ENCODE measurements around the gene EFNB1.

Gene EFNB1

DNA sequence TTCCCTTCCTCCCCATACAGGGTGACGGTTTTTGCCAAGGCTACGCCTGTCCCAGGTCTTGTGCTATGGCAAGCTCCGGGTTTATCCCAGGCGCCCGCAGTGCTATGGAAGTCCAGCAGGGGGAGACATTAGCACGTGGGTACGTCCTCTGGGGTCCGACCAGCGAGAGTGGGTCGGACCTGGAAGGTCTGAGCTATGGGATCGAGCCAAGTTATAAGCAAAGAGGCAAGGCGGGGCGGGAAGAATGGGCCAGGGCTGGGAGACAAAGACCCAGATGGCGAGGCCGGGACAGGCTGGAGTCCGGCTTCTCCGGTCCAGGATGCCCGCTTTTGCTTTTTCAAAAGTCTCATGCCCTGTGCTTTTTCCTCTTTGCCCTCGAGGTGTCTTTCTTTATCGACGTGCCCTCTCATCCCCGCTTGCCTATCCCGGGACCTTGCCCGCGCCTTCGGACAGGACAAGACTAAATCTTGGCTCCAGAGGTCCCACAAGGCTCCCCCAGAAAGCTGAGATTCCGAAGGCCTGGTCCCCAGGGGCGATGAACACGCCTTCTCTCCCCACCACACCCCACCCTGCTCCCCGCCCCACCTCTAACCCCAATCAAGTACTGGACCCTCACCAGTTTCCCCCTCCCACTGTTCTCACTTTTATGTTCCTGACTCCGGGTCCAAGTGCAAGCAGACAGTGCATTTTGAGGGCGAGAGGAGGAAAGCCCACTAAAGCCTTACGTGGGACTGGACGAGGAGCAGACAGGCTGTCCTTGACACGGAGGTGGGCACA lies 785 bp upstream of the EFNB1 start:
- DNase-seq: peak; percentile 50

DNA sequence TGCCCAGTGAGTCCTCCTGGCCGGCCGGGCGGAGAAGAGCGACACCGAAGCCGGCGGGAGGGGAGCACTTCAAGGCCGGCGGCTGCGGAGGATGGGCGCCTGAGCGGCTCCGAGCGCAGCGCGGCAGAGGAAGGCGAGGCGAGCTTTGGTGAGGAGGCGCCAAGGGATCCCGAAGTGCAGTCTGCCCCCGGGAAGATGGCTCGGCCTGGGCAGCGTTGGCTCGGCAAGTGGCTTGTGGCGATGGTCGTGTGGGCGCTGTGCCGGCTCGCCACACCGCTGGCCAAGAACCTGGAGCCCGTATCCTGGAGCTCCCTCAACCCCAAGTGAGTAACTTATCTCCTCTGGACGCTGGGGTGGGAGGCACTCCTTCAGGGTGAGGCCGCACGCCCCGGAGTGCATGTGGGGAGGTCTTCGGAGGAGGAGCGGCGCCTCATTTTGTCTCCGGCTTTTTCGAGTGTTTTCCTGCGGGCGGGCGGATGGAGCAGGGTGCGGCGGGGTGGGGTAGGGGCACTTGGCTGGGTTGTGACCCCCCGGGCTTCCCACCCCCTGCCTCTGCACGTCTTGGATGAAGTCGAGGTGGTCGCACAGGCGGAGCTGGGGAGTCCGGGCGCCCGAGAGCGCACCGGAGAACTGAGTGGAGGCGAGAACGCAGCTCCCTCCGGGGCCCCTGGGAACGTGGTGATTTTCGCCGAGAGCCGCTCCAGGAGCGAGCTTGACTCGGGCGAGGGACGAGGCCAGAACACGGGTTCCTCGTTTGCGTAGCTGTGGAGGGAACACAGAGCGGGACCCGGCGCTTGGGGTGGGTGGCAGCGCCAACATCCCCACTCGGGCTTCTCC lies 979 bp downstream of the EFNB1 start:
- peak; percentile 10 for DNase-seq

DNA sequence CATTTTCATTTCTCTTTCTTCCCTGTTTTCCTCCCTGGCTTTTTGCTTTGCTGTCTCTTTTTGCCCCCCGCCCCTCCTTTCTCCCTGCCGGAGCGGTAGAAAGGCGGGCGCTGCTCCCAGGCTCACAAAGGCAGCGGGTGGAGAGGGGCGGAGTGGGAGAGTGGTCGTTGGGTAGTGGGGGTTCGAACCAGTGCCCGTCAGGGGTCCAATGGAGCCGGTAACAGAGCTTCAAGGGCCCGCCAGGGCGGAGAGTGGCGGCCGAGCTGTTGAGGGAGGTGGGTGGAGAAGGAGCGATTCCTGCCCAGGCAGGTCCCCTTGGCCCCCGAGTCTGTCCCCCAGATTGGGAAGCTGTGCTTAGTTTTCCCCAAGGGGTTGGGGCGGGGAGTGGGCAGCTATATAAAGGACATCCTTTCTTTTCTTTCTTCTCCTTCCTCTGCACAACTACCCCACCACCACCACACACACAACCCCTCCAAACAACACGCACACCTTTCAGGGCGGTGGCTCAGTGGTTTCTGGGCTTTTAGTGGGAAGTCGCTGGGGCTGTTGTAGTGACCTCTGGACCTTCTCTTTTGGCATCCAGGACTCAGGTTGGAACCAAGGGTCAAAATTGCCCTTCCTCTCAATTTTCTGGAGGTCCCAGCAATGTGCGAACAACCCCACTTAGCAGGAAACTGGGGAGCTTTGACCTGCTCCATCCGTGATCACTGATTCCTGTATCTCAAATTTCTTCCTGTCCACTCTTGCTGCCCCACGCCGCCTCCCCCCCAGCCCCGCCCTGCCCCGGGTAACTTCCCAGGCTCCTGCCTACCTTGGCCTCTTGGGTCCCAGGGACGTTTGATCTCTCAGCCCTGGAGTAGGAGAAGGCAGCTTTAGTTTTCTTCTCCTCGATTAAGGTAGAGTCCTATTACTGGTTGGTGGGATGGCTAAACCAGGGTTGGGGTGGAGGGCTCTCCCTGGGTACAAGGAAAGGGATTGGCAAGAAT lies 1.9 kb downstream of the EFNB1 start:
- DNase-seq: no peak

DNA sequence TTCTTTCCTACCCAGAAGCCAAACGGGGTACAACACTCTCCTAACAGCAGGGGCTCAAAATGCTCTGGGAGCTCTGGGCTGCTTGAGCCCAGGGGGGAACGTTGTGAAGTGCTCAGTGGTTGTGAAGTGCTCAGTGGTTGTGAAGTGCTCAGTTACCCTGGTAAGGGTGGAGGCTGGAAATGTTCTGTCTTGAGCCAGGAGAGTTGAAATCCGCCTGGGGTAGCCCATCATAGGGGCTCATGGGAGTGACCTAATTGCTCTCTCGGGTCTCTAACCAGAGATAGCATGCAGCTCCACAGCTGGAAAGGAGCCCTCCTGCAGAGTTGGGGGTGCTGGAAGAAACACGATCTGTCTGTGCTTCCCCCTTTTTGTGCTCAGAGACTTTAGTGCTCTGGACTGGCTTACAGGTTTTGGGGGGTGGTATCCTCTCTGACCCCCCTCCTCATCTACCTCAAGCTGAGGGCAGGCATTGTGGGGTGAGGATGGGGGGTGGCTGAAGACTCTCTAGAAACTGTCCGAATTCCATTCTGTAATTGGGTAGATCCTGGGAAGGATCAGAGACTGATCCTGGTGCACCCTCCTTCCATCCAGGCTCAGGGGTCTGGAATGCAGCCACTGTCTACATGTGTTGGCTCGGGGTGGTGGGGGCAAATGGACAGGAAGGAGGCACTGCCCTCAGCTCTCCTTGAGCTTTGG lies 2.7 kb downstream of the EFNB1 start:
- DNase-seq: no peak

DNA sequence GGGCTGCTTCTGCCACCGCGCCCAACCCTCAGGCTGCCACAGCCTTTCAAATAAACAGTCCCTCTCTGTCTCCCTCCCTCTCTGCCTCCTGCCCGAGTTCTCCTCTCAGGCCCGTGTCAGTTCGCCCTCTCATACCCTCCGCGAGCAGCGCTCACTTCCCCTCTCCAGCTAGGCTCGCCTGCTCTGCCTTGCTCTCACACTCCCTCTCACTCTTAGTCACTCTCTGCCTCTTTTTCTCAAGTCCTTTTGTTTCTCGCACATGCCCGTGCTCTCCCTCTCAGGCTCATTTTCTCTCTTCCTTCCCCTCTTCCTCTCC lies 3.2 kb downstream of the EFNB1 start:
- peak; percentile 19 for DNase-seq

DNA sequence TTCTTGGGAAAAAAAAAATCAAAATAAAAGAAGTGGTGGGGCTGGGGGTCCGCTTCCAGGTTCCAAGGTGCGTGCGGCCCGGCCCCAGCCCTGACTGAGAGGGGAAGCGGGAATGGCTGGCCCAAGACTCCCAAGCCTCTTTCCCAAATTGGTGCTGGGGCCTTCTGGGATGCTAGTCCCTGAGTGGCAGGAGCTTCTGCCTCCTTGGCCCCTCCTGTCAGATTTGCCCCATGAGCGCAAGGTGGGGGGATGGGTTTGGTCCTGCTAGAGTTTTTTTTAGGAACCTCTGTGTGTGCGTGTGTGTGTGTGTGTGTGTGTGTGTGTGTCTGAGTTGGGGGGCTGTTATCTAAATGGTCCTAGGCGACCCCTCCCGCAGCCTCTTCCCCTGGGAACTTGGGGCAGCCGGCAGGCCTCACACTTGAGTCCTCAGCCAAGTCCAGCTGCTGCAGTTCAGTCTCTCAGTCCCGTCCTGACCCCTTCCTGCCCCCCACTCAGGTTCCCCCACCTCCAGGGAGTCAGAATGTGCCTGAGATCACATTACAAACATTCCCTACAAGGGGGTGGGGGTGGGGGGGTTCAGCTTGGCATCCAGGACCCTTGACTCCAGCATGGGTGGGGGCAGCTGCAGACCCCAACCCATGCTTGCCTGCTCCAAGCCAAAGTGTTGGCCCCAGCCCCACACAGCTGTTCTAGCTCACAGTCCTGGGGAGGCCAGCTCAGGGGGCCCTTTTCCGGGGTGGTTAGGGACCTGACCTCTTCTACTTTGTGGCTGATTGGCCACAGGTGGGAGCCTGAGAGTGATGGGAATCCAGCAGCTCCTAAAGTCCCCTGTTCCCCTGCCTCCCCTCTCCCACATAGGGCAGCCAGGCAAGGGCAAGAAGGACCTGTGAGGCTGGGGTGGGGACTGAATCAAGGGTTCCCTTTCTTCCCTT lies 4.0 kb downstream of the EFNB1 start:
- no peak for DNase-seq

DNA sequence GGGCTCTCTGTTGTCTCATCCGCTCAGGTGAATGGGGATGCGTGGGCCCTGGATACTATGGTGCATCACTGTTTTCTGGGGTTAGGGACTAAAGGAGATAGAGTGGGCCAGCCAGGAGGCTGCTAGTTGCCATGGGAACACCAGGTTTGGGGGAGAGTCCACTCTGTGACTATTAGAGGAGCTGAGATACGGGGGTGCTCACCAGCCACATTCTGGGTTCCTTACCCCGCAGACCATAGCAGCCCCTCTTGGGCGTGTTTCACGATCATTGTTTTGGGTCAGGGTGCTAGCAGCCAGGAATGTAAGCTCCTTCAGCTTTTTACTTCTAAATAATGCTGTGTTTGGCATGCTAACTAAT lies 4.6 kb downstream of the EFNB1 start:
- no peak for DNase-seq

DNA sequence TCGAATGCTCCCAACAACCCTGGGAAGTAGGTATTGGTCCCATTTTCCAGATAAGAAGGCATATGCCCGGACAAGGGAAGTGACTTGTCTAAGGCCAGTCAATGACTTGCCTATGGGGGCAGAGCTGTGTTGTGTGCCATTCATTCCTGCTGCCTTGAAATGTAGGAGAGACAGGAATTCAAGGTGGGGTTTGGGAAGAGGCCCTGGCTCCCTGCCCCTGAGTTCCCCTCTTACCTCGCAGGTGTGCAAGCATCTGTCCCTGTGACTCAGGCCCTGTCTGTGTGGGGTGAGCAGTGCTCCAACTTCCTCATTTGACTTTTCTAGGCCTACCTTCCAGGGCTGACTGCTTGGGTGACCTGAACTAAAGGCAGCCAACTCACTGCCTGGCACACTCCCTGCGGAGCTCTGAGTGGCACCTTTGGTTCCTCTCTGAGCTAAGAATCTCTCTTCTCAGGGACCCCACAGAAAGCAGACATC lies 5.1 kb downstream of the EFNB1 start:
- DNase-seq: no peak

DNA sequence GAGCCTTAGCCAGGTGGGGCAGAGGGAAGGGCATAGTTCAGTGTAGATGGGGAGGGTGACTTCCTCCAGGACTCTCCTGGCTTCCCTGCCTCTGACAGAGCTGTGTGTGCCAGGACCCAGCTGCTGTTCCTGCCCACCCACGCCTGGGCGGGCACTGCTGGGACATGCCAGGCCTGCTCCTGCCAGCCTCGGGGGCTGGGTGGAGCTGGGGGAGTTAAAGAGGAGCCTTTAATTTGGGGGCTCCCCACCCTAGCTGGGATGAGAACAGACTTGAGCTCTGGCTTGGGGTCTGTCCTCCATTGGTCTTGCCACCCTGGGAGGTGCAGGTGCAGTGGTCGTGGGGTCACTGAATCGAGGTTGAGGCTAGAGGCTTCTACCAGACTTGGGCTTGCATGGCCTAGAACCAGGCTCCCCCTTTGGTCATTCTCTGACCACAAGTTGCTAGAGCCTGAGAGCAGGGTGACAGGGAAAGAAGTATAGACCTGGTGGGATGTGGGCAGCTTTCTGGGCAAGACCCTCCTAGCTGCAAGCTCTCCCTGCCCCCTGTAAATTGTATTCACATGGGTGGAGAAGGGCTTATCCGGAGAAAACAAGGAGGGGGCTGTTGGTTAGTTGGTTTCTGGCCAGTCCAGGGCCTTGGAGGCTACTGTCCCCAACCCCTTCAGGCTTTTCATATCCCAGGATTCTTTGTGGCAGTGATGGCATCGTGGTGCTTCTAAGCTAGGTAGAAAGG lies 5.7 kb downstream of the EFNB1 start:
- no peak for DNase-seq

DNA sequence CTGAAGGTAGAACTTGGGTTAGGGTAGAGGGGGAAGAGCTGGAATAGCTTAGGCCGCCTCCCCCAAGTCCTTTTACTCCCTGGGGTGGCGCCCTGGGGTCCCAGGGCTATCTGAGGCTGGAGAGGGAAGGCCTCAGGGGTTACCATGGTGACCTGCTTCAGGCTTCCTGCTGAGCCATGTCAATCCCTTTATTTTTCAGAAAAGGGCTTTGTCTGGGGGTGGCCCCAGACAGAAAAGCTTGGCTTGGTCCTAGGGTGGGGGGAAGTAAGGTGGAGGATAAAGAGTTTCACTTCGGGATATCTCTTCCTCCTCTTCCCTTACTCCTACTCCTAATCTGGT lies 6.3 kb downstream of the EFNB1 start:
- DNase-seq: no peak

DNA sequence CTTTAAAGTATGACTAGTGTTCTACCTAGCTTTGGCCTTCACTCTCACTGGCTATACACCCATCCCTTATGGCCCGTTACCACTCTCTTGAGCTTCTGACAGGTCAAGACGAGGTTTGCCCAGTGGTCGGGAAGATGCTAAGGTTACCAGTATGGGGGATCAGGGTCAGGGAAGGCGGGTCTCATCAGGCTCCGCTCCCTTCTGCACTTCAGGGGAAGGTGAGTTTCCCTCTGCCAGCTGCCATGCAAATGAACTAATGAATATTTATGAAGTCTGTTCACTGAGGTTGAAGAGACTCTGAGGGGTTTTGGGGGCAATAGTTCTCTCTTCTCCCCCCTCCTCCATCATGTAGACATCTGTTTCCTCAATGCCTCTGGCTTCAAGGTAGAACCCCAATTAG lies 6.6 kb downstream of the EFNB1 start:
- no peak for DNase-seq

DNA sequence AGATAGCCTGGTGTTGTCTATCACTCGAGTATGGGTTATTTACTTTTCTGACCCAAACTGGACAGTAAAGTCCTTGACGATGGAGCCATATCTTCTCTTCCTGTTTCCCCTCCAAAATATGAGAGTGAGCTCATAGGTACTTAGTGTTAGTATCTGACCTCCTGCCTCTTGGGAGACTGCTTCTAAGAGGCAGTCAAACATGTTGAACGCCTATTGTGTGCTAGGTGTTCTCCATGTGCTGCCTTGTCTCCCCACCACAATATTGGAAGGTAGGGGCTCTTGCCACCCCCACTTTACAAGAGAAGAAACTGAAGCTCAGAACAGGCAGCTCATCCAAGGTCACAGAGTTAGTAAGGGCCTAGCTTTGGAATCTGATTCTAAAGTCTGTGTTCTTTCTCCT lies 8.3 kb downstream of the EFNB1 start:
- DNase-seq: no peak

DNA sequence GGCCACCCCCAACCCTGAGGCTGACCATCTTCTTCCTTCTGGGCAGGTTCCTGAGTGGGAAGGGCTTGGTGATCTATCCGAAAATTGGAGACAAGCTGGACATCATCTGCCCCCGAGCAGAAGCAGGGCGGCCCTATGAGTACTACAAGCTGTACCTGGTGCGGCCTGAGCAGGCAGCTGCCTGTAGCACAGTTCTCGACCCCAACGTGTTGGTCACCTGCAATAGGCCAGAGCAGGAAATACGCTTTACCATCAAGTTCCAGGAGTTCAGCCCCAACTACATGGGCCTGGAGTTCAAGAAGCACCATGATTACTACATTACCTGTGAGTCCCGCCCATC lies 9.7 kb downstream of the EFNB1 start:
- DNase-seq: no peak

DNA sequence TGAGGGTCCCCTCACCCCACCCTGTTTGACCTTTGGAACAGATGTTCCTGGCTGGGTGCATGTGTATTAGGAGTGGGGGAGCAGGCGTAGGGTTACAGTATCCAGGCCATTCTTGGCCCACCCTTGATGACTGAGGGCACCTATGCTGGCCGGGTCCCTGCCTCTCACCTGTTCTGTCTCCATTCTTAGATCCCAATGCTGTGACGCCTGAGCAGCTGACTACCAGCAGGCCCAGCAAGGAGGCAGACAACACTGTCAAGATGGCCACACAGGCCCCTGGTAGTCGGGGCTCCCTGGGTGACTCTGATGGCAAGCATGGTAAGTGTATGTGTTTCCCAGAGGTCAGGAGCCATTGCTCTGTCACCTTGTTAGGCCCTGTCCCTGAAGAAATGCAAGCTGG lies 10.9 kb downstream of the EFNB1 start:
- DNase-seq: no peak

DNA sequence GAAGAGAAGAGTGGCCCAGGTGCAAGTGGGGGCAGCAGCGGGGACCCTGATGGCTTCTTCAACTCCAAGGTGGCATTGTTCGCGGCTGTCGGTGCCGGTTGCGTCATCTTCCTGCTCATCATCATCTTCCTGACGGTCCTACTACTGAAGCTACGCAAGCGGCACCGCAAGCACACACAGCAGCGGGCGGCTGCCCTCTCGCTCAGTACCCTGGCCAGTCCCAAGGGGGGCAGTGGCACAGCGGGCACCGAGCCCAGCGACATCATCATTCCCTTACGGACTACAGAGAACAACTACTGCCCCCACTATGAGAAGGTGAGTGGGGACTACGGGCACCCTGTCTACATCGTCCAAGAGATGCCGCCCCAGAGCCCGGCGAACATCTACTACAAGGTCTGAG lies 11.4 kb downstream of the EFNB1 start:
- DNase-seq: no peak

DNA sequence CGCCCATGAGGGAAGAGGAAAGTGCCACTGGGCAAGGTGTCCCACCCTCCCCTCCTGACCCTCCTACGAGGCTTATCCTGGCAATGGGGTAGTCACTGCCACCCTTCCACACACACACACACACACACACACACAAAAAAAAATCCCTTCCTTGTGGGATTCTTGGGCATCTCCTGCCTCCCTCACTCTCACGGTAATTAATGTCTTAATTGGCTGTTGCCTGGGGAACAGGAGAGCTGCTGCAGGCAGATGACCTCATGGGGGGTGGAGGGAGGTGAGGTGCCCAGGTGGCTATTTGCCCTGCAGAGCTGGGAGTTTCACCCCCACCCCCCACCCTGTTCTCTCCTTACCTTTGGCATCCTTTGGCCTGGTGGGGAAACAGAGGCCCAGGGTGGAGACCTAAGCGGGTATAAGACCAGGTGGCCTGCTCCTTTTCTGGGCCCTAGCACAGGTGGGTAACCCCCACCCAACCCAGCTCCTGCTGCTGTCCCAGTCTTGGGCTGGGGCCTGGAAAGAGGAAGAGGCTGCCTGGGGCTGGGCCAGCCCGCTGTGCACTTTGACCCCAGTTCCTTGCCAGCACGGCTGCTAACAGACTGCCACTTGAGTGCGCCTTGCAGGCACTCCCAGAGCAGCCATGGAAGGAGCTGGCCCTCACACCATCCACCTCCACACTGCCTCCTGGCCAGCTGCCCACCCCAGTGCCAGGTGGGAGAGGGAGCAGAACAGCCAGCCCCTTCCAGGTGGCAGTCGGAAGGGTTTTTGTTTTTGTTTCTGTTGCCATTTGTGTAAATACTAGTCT lies 12.6 kb downstream of the EFNB1 start:
- peak; percentile 82 for DNase-seq

DNA sequence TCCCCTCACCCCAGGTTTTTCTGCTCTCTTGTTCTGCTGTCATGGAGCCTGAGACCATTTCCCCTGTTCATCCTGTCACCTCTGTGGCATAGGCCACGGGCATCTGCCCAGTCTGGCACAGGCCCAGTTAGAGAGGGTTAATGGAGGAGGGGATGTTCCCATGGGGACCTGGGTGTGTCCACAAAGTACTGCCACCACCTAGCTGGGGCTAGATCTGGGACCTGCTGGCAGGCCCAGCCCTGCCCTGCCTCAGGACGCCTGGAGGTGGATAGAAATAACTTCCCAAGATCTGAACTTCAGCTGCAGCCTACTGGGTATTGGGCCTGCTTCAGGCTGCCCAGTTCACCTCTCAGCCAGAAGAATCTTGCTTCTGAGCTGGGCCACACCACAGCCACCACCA lies 13.5 kb downstream of the EFNB1 start:
- DNase-seq: peak; percentile 57

DNA sequence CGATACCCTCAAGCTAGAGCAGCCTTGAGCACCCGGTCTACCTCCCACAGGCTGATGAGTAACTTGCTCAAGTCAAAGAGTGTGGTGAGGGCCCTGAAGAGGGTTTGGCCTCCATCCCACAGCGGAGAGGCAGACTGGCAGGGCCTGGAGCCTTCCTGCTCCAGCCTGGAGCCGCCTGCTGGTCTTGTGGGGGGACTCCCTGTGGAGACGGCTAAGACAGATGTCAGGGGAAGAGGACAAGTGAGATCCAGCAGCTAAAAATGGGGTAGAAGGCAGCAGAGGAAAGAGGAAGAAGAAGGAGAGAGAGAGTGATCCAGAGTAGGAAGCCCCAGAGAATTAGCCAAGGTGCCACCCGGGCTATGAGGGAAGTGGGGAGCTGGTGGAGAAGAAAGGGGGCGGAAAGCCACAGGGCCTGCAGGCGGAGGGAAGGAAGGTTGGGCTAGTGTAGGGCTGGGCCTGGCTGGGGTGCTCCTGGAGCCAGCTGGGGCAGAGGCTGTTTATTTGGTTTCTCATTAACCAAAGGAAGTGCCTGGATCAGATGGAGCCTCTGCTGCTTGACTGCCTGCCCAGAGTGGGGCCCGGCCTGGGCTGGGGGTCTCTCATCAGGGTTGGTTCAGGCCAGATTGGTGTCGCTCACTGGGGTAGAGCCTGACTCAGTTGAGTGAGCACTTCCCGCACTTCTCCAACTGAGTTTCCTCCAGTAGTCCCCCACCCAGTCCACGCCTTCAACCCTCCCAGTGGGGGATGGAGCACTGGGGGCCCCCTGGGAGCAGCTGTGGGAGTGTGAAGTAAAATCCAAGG lies 14.2 kb downstream of the EFNB1 start:
- no peak for DNase-seq

DNA sequence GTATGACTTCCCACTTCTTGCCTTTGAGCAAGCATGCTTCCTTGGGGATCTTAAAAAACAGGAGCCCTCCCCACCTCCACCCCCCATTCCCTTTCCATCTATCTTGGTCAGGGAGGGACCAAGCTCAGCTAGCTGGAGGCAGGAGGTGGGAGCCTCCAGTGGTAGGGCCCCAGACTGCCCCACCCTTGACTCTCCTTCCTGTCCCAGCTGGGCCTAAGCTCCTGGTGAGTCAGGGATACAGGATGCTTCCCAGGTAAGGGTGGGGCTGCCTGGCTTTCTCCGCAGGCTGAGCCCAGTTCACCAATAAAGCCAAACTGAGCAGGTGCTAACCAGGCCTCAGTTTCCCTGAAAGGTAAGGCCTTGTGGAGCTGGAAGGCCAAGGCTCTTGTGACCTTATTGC lies 15.2 kb downstream of the EFNB1 start:
- DNase-seq: no peak

Data from NCI-H1105 treated with DMSO at 0.1 percent for 48 hours (cell line).